ENCODE measurements around the gene SENP8.

SENP8 gene

DNA sequence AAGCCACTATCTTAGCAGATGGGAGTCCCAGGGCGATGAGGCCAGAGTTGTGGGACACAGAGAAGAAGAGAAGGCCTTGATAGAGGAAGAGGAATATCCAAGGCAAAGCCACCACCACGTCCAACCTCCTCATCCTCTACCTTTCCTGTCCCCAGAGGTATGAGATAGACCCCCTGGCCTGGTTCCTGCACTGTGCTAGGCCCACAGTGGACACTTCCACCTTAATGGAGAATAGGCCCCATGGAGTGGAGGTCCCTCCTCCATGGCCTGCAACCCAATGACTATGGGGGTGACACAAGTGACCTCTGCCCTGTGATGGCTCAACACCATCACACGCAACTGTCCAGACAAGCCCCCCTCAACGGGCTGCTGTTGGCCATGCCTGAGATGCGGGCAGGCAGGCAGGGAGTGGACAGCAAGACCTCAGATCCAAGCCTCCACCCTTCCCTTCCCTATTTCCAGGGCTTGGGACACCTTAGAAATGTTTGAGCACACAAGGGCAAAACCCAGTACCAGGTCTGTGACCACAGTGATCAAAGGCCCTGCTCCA is 42.6 kb downstream of the SENP8 start:
- TF ChIP-seq POLR2AphosphoS5 (IDR thresholded peaks at IDR 0.05; ENCODE audit: low read depth, low read length): no peak
- no peak for TF ChIP-seq FOXP2 (optimal IDR thresholded peaks at IDR 0.05; ENCODE audit: borderline replicate concordance, extremely low read depth, extremely low read length, insufficient read depth)
- no peak for TF ChIP-seq SIN3A (IDR thresholded peaks at IDR 0.05; ENCODE audit: borderline replicate concordance, insufficient read depth, low read length)
- TF ChIP-seq TAF1 (IDR thresholded peaks at IDR 0.05; ENCODE audit: borderline replicate concordance, insufficient read depth, low read length): no peak
- TF ChIP-seq REST (IDR thresholded peaks at IDR 0.05; ENCODE audit: insufficient read depth in 1 of 2, low read depth in 2 of 2, low read length in 2 of 2): no peak

DNA sequence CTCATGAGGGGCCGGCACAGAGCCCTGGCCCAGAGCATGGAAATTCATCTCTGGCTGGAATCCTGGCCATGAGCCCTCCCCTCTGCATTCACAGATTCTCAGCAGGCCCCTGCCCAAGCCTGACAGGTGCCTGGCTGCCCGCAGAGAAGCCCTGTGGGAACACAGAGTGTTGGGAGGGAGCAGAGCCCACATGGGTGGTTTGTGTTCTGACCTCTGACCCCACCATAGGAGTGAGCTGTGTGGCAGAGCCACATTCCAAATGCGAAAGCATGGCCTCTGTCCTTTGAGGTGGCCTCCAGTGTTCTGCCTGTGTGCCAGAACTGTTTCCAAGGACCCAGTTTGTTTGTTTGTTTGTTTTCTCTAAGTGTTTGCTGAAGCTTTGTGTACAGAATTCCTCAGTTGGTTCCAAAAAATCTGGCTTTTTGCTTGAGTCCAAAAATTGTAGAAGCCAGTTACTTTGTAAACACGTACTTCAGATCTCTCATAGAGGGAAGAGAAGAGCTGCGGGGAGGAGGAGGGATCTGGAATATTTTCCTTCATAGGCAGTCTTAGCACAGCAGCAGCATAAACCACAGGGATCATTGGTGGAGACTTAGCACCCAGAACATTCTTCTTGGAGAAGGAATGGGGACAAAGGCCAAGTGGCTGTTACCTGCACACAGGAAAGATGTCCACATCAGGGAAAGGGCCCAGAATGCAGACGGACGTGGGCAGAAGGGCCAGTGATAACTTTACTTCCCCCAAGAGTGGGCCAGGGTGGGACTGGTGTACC is 43.3 kb downstream of the SENP8 start:
- TF ChIP-seq POLR2AphosphoS5 (IDR thresholded peaks at IDR 0.05; ENCODE audit: low read depth, low read length) (no peak), SIN3A (IDR thresholded peaks at IDR 0.05; ENCODE audit: borderline replicate concordance, insufficient read depth, low read length) (no peak), REST (IDR thresholded peaks at IDR 0.05; ENCODE audit: insufficient read depth in 1 of 2, low read depth in 2 of 2, low read length in 2 of 2) (no peak)

GRCh38 chr15:72162569-72162968 is 44.4 kb downstream of the SENP8 start:
- TF ChIP-seq SIN3A (IDR thresholded peaks at IDR 0.05; ENCODE audit: borderline replicate concordance, insufficient read depth, low read length) (no peak), POLR2AphosphoS5 (IDR thresholded peaks at IDR 0.05; ENCODE audit: low read depth, low read length) (no peak), TAF1 (IDR thresholded peaks at IDR 0.05; ENCODE audit: borderline replicate concordance, insufficient read depth, low read length) (no peak), FOXP2 (optimal IDR thresholded peaks at IDR 0.05; ENCODE audit: borderline replicate concordance, extremely low read depth, extremely low read length, insufficient read depth) (no peak), REST (IDR thresholded peaks at IDR 0.05; ENCODE audit: insufficient read depth in 1 of 2, low read depth in 2 of 2, low read length in 2 of 2) (no peak)

- TF ChIP-seq REST (IDR thresholded peaks at IDR 0.05; ENCODE audit: insufficient read depth in 1 of 2, low read depth in 2 of 2, low read length in 2 of 2): no peak
- TF ChIP-seq SIN3A (IDR thresholded peaks at IDR 0.05; ENCODE audit: borderline replicate concordance, insufficient read depth, low read length): no peak
- no peak for TF ChIP-seq TAF1 (IDR thresholded peaks at IDR 0.05; ENCODE audit: borderline replicate concordance, insufficient read depth, low read length)
- no peak for TF ChIP-seq FOXP2 (optimal IDR thresholded peaks at IDR 0.05; ENCODE audit: borderline replicate concordance, extremely low read depth, extremely low read length, insufficient read depth)
- no peak for TF ChIP-seq POLR2AphosphoS5 (IDR thresholded peaks at IDR 0.05; ENCODE audit: low read depth, low read length)
Observed at GRCh38 chr15:72163719-72164118, 45.5 kb downstream of the SENP8 start.

All from PFSK-1 (cell line).